Upper lobe of right lung (tissue), 1 donor: ENCODE measurements around the gene SLC25A20. TPM values are rescaled to one million over a fixed set of nuclear protein-coding genes. Genes with fewer than 3 reads are reported as not detected.

ENCODE experiments used
- ATAC-seq: fragments of 200-7000 bp; cut with Tn5 transposase; one replicate; pipeline ENCODE4 v1.9.1; 2020; ENCODE audit warnings: mild to moderate bottlenecking, moderate library complexity
- DNase-seq: peaks from one replicate; pipeline ENCODE4 v3.0.0-alpha.2; 2020
- H3K27ac ChIP-seq: fragments of 200-600 bp; one replicate; pipeline ENCODE4 v1.8.0; 2022
- H3K27me3 ChIP-seq: fragments of 200-600 bp; one replicate; pipeline ENCODE4 v1.8.0; 2022; ENCODE audit warnings: mild to moderate bottlenecking
- H3K36me3 ChIP-seq: fragments of 200-600 bp; one replicate; pipeline ENCODE4 v1.8.0; 2022
- H3K4me1 ChIP-seq: fragments of 200-600 bp; one replicate; pipeline ENCODE4 v1.8.0; 2022
- H3K4me3 ChIP-seq: fragments of 200-600 bp; one replicate; pipeline ENCODE4 v1.8.0; 2022; ENCODE audit warnings: mild to moderate bottlenecking
- H3K9me3 ChIP-seq: fragments of 200-600 bp; one replicate; pipeline ENCODE4 v1.8.0; 2022
- intact Hi-C: fragments of 100-400 bp; cut with DNase I; formaldehyde crosslinking; loops from one replicate; pipeline ENCODE4 v1.11.0; 2022
- total RNA-seq: library from RNA; stranded (reverse); fragmentation: NEBNext Ultra II Directional; extraction: Animal tissue kit (Norgen Biotek cat#: 25700); gene quantifications from one replicate; pipeline ENCODE4 v1.2.1, GENCODE V29; 2021
- TF ChIP-seq, protein P1 (sequence below): fragments of 200-600 bp; IDR thresholded peaks from one replicate; pipeline ENCODE4 v1.8.0; 2022; ENCODE audit warnings: antibody characterized with exemption
- donor health status: DM: no; HTN: yes; CAD: no; lungs with severe emphysema.

The SLC25A20 gene
- total RNA-seq, 1 donor from 2014 or later, result 26.0 TPM

- Histone ChIP-seq H3K4me1 (no peaks in the 10 kb centered on the region), H3K27me3 (no peaks in the 10 kb centered on the region), H3K9me3 (no peaks in the 10 kb centered on the region), H3K4me3 (no peak overlapping the region), H3K27ac (no peak overlapping the region), H3K36me3 (peaks cover 34% of the 10 kb centered on the region)
- TF ChIP-seq, protein P1, sequence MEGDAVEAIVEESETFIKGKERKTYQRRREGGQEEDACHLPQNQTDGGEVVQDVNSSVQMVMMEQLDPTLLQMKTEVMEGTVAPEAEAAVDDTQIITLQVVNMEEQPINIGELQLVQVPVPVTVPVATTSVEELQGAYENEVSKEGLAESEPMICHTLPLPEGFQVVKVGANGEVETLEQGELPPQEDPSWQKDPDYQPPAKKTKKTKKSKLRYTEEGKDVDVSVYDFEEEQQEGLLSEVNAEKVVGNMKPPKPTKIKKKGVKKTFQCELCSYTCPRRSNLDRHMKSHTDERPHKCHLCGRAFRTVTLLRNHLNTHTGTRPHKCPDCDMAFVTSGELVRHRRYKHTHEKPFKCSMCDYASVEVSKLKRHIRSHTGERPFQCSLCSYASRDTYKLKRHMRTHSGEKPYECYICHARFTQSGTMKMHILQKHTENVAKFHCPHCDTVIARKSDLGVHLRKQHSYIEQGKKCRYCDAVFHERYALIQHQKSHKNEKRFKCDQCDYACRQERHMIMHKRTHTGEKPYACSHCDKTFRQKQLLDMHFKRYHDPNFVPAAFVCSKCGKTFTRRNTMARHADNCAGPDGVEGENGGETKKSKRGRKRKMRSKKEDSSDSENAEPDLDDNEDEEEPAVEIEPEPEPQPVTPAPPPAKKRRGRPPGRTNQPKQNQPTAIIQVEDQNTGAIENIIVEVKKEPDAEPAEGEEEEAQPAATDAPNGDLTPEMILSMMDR, result no peak
- DNase-seq, result no peak
- intact Hi-C loops, result no loop called here
- ATAC-seq, result no peak
Observed at GRCh38 chr3:48879307-48879993, 19.2 kb downstream of the SLC25A20 start.

DNA sequence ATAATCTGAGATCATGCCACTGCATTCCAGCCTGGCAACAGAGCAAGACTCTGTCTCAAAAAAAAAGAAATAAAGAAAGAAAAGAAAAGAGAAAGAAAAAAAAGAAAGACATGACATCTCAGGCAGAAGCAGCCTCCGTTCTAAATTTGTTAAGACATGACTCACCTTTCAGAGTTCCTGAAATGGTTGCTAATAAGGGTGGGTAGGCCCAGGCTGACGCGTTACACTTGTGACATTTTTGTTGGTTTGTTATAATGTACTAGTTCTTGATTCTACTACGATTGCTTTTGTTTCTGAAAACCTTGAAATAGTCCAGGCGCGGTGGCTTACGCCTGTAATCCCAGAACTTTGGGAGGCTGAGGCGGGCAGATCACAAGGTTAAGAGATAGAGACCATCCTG lies 21.0 kb downstream of the SLC25A20 start:
- Histone ChIP-seq H3K9me3 (no peaks in the 10 kb centered on the region), H3K27ac (no peak overlapping the region), H3K36me3 (peaks cover 22% of the 10 kb centered on the region), H3K4me3 (no peak overlapping the region), H3K4me1 (no peaks in the 10 kb centered on the region), H3K27me3 (no peaks in the 10 kb centered on the region)
- DNase-seq (no peak), ATAC-seq (no peak)
- TF ChIP-seq, protein P1, result no peak
- intact Hi-C loops, result no loop called here

DNA sequence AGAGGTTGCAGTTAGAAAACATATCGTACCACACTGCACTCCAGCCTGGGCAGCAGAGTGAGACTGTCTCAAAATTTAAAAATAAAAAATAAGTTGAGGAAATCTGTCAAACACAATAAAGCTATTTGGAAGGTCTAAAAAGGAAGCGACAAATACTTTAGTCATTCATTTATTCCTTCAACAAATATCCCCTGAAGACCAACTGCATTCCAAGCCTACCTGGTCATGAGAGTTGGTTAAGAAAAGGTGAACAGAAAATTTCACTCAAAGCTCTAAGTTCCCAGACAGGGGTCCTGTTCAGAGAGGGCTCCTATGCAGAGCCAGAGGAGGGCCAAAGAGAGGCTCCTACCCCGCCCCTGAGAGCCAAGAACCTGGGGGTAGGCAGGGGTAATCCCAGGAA lies 35.6 kb downstream of the SLC25A20 start:
- TF ChIP-seq, protein P1, result no peak
- Histone ChIP-seq H3K4me3 (no peak overlapping the region), H3K4me1 (no peaks in the 10 kb centered on the region), H3K27ac (no peak overlapping the region), H3K9me3 (no peaks in the 10 kb centered on the region), H3K27me3 (no peaks in the 10 kb centered on the region), H3K36me3 (peaks cover 29% of the 10 kb centered on the region)
- DNase-seq (no peak), ATAC-seq (no peak)
- intact Hi-C loops, result no loop called here

DNA sequence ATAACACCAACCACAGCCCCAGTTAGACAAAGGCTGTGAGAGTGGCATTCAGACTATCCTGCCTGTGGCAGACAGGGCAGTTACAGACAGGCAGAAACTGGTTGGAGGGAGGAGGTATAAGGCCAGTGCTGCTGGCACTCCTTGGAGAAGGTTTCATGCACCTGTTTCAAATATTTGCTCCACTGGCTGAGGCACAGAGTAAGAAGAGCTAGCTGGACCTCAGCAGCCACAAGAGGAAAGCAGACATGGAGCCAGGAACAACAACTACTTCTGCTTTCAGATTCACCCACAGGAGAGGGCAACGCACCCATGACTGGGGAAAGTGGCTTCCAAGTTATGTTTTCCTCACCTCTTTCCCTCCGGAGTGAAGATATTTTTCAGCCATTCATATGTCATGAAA lies 39.5 kb downstream of the SLC25A20 start:
- DNase-seq, result no peak
- Histone ChIP-seq H3K27me3 (no peaks in the 10 kb centered on the region), H3K4me3 (no peak overlapping the region), H3K36me3 (peaks cover 48% of the 10 kb centered on the region), H3K27ac (no peak overlapping the region), H3K4me1 (no peaks in the 10 kb centered on the region), H3K9me3 (no peaks in the 10 kb centered on the region)
- TF ChIP-seq, protein P1, result no peak
- ATAC-seq, result peak; percentile 52
- intact Hi-C loops, result no loop called here

GRCh38 chr3:48858709-48859108 lies 40.0 kb downstream of the SLC25A20 start:
- TF ChIP-seq, protein P1, result no peak
- no peaks in the 10 kb centered on the region for H3K4me1 ChIP-seq
- no peaks in the 10 kb centered on the region for H3K27me3 ChIP-seq
- no peak overlapping the region for H3K27ac ChIP-seq
- DNase-seq (no peak), ATAC-seq (no peak)
- H3K4me3 ChIP-seq, result no peak overlapping the region
- H3K36me3 ChIP-seq, result peaks cover 48% of the 10 kb centered on the region
- intact Hi-C loops, result no loop called here
- no peaks in the 10 kb centered on the region for H3K9me3 ChIP-seq

- ATAC-seq (no peak), DNase-seq (no peak)
- no peak overlapping the region for H3K4me3 ChIP-seq
- intact Hi-C loops, result no loop called here
- TF ChIP-seq, protein P1, result no peak
- H3K36me3 ChIP-seq, result peaks cover 48% of the 10 kb centered on the region
- no peak overlapping the region for H3K27ac ChIP-seq
- no peaks in the 10 kb centered on the region for H3K4me1 ChIP-seq
- no peaks in the 10 kb centered on the region for H3K9me3 ChIP-seq
- no peaks in the 10 kb centered on the region for H3K27me3 ChIP-seq
Observed at GRCh38 chr3:48857641-48858040, 41.0 kb downstream of the SLC25A20 start.
